HG02642 (cell line): ENCODE results near the gene NLGN4Y.

ENCODE experiments used
- ATAC-seq: cut with Tn5 transposase; IDR thresholded peaks from one replicate; pipeline ENCODE4 v1.9.1; 2021; ENCODE audit warnings: mild to moderate bottlenecking; ENCODE audit not compliant: unreplicated experiment, poor library complexity

Gene NLGN4Y

GRCh38 chrY:14641853-14642252 lies 117.5 kb downstream of the NLGN4Y start:
- no peak for ATAC-seq

GRCh38 chrY:14644157-14644952 lies 120.0 kb downstream of the NLGN4Y start:
- ATAC-seq: no peak

GRCh38 chrY:14679181-14679580 lies 154.9 kb downstream of the NLGN4Y start:
- no peak for ATAC-seq

- no peak for ATAC-seq
Measured at GRCh38 chrY:14694543-14694942, 170.2 kb downstream of the NLGN4Y start.

GRCh38 chrY:14708158-14708557 lies 183.8 kb downstream of the NLGN4Y start:
- ATAC-seq: no peak

GRCh38 chrY:14741596-14741995 lies 217.3 kb downstream of the NLGN4Y start:
- no peak for ATAC-seq

GRCh38 chrY:14748329-14748728 lies 224.0 kb downstream of the NLGN4Y start:
- ATAC-seq: no peak

GRCh38 chrY:14755571-14755970 lies 231.2 kb downstream of the NLGN4Y start:
- ATAC-seq: no peak

- ATAC-seq: no peak
Measured at GRCh38 chrY:14762903-14763302, 238.6 kb downstream of the NLGN4Y start.

- ATAC-seq: no peak
Measured at GRCh38 chrY:14763600-14763999, 239.3 kb downstream of the NLGN4Y start.

GRCh38 chrY:14778208-14778607 lies 253.9 kb downstream of the NLGN4Y start:
- ATAC-seq: no peak

- no peak for ATAC-seq
Measured at GRCh38 chrY:14793104-14793503, 268.8 kb downstream of the NLGN4Y start.

GRCh38 chrY:14793674-14794073 lies 269.3 kb downstream of the NLGN4Y start:
- no peak for ATAC-seq

- no peak for ATAC-seq
Measured at GRCh38 chrY:14798010-14798409, 273.7 kb downstream of the NLGN4Y start.

GRCh38 chrY:14801096-14801495 lies 276.8 kb downstream of the NLGN4Y start:
- ATAC-seq: no peak

- no peak for ATAC-seq
Measured at GRCh38 chrY:14802125-14802524, 277.8 kb downstream of the NLGN4Y start.

GRCh38 chrY:14804041-14804440 lies 279.7 kb downstream of the NLGN4Y start:
- ATAC-seq: no peak

- no peak for ATAC-seq
Measured at GRCh38 chrY:14818452-14818851, 294.1 kb downstream of the NLGN4Y start.

- no peak for ATAC-seq
Measured at GRCh38 chrY:14822201-14822600, 297.9 kb downstream of the NLGN4Y start.

- ATAC-seq: no peak
Measured at GRCh38 chrY:14822906-14823305, 298.6 kb downstream of the NLGN4Y start.

GRCh38 chrY:14824583-14824982 lies 300.3 kb downstream of the NLGN4Y start:
- no peak for ATAC-seq

- no peak for ATAC-seq
Measured at GRCh38 chrY:14825728-14826127, 301.4 kb downstream of the NLGN4Y start.
